HG03066 (cell line): Measurements from ENCODE around the gene UHRF1.
A peak's percentile ranks its signal among the peaks of the same experiment; 100 is the strongest.
"Not testable (repeated sequence)": the region's sequence is repeated elsewhere in the genome, so short reads cannot be mapped to it uniquely, and the experiment has no call there.

ENCODE experiments used
- ATAC-seq: cut with Tn5 transposase; IDR thresholded peaks from one replicate; pipeline ENCODE4 v1.9.1; 2021; ENCODE audit warnings: low read depth; ENCODE audit not compliant: unreplicated experiment

UHRF1 gene

GRCh38 chr19:4930664-4931063 is 21.4 kb downstream of the UHRF1 start:
- ATAC-seq, result no peak

GRCh38 chr19:4932711-4933110 is 23.4 kb downstream of the UHRF1 start:
- no peak for ATAC-seq

- ATAC-seq, result no peak
Measured at GRCh38 chr19:4933528-4933927, 24.2 kb downstream of the UHRF1 start.

- no peak for ATAC-seq
Measured at GRCh38 chr19:4935444-4935843, 26.1 kb downstream of the UHRF1 start.

GRCh38 chr19:4937060-4937459 is 27.8 kb downstream of the UHRF1 start:
- ATAC-seq, result no peak

- ATAC-seq, result not testable (repeated sequence)
Measured at GRCh38 chr19:4938461-4938860, 29.2 kb downstream of the UHRF1 start.

- ATAC-seq, result no peak
Measured at GRCh38 chr19:4939466-4939865, 30.2 kb downstream of the UHRF1 start.

- not testable (repeated sequence) for ATAC-seq
Measured at GRCh38 chr19:4941638-4942169, 32.4 kb downstream of the UHRF1 start.

- ATAC-seq, result not testable (repeated sequence)
Measured at GRCh38 chr19:4950650-4951049, 41.3 kb downstream of the UHRF1 start.

GRCh38 chr19:4951656-4952055 is 42.4 kb downstream of the UHRF1 start:
- no peak for ATAC-seq

GRCh38 chr19:4952945-4953344 is 43.6 kb downstream of the UHRF1 start:
- ATAC-seq, result no peak

- ATAC-seq, result not testable (repeated sequence)
Measured at GRCh38 chr19:4954320-4955149, 45.2 kb downstream of the UHRF1 start.

- no peak for ATAC-seq
Measured at GRCh38 chr19:4955274-4955673, 46.0 kb downstream of the UHRF1 start.

GRCh38 chr19:4957981-4958380 is 48.7 kb downstream of the UHRF1 start:
- no peak for ATAC-seq

- no peak for ATAC-seq
Measured at GRCh38 chr19:4962085-4962619, 52.9 kb downstream of the UHRF1 start.

- no peak for ATAC-seq
Measured at GRCh38 chr19:4965061-4965460, 55.8 kb downstream of the UHRF1 start.

- no peak for ATAC-seq
Measured at GRCh38 chr19:4966591-4966990, 57.3 kb downstream of the UHRF1 start.

- no peak for ATAC-seq
Measured at GRCh38 chr19:4967738-4968461, 58.6 kb downstream of the UHRF1 start.

GRCh38 chr19:4968462-4969291 is 59.4 kb downstream of the UHRF1 start, which contains the start of gene KDM4B:
TSS of gene KDM4B (plus strand) at chr19:4969113. CDS start at chr19:5032891, 63,778 bp downstream.
- ATAC-seq, result peak; percentile 91

- ATAC-seq, result no peak
Measured at GRCh38 chr19:4969292-4969771, 60.0 kb downstream of the UHRF1 start.
